Stomach (tissue), 4 donors: ENCODE data around the gene C17orf114.

Source experiments
- POLR2AphosphoS5 ChIP-seq, 3 donors: sonication (generic); formaldehyde crosslinking; IDR thresholded peaks; one replicate each; pipeline ENCODE4 v1.6.1; 2016; ENCODE audit warnings: antibody characterized with exemption in 3 of 3
- TF ChIP-seq, protein P1 (sequence below), 7 experiments: fragments of 450-650 bp in 4 of 7; fragments of 200-600 bp in 3 of 7; sonication (generic) in 3 of 7; IDR thresholded peaks; one replicate each; pipeline ENCODE4 v1.5.1; 2016 to 2019; ENCODE audit warnings: antibody characterized with exemption in 7 of 7, control low read depth in 2 of 7, mild to moderate bottlenecking in 1 of 7

- TF ChIP-seq, protein P1, sequence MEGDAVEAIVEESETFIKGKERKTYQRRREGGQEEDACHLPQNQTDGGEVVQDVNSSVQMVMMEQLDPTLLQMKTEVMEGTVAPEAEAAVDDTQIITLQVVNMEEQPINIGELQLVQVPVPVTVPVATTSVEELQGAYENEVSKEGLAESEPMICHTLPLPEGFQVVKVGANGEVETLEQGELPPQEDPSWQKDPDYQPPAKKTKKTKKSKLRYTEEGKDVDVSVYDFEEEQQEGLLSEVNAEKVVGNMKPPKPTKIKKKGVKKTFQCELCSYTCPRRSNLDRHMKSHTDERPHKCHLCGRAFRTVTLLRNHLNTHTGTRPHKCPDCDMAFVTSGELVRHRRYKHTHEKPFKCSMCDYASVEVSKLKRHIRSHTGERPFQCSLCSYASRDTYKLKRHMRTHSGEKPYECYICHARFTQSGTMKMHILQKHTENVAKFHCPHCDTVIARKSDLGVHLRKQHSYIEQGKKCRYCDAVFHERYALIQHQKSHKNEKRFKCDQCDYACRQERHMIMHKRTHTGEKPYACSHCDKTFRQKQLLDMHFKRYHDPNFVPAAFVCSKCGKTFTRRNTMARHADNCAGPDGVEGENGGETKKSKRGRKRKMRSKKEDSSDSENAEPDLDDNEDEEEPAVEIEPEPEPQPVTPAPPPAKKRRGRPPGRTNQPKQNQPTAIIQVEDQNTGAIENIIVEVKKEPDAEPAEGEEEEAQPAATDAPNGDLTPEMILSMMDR (IDR thresholded peaks at IDR 0.05): no peak
- TF ChIP-seq POLR2AphosphoS5 (IDR thresholded peaks at IDR 0.05): no peak
Observed at GRCh38 chr17:4759776-4760236, 42.3 kb downstream of the C17orf114 start.
